ENCODE results near the gene TRIM5.

DNA sequence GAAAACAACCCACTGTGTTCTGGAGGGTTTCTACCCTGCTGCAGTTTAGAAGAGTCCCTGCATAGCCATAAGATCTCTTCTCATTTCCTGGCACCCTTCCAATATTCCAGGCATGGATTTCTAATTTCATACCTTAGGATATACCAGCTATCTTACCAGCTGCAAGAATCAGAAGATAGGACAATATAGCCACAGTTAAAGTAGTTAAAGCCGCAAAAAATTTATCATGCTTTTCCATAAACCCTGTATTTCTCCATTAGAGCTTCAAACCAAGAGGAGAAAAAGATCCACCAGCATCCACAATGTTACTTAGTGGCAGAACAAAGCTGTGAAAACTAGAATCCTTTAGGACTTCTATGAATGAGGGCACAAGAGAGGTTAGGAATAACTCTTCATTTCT, 42.8 kb upstream of the TRIM5 start:
- TF ChIP-seq TAF1 (IDR thresholded peaks at IDR 0.05; ENCODE audit: borderline replicate concordance, low read depth, low read length) (no peak), RCOR1 (conservative IDR thresholded peaks at IDR 0.05; ENCODE audit: low read depth, low read length) (no peak)
- TF ChIP-seq, protein P1, sequence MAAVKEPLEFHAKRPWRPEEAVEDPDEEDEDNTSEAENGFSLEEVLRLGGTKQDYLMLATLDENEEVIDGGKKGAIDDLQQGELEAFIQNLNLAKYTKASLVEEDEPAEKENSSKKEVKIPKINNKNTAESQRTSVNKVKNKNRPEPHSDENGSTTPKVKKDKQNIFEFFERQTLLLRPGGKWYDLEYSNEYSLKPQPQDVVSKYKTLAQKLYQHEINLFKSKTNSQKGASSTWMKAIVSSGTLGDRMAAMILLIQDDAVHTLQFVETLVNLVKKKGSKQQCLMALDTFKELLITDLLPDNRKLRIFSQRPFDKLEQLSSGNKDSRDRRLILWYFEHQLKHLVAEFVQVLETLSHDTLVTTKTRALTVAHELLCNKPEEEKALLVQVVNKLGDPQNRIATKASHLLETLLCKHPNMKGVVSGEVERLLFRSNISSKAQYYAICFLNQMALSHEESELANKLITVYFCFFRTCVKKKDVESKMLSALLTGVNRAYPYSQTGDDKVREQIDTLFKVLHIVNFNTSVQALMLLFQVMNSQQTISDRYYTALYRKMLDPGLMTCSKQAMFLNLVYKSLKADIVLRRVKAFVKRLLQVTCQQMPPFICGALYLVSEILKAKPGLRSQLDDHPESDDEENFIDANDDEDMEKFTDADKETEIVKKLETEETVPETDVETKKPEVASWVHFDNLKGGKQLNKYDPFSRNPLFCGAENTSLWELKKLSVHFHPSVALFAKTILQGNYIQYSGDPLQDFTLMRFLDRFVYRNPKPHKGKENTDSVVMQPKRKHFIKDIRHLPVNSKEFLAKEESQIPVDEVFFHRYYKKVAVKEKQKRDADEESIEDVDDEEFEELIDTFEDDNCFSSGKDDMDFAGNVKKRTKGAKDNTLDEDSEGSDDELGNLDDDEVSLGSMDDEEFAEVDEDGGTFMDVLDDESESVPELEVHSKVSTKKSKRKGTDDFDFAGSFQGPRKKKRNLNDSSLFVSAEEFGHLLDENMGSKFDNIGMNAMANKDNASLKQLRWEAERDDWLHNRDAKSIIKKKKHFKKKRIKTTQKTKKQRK (IDR thresholded peaks at IDR 0.05; ENCODE audit: low read depth, low read length) = no peak
- TF ChIP-seq, protein P2, sequence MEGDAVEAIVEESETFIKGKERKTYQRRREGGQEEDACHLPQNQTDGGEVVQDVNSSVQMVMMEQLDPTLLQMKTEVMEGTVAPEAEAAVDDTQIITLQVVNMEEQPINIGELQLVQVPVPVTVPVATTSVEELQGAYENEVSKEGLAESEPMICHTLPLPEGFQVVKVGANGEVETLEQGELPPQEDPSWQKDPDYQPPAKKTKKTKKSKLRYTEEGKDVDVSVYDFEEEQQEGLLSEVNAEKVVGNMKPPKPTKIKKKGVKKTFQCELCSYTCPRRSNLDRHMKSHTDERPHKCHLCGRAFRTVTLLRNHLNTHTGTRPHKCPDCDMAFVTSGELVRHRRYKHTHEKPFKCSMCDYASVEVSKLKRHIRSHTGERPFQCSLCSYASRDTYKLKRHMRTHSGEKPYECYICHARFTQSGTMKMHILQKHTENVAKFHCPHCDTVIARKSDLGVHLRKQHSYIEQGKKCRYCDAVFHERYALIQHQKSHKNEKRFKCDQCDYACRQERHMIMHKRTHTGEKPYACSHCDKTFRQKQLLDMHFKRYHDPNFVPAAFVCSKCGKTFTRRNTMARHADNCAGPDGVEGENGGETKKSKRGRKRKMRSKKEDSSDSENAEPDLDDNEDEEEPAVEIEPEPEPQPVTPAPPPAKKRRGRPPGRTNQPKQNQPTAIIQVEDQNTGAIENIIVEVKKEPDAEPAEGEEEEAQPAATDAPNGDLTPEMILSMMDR (IDR thresholded peaks at IDR 0.05 in 2 of 3, conservative IDR thresholded peaks at IDR 0.05 in 1 of 3; ENCODE audit: control insufficient read depth in 2 of 3, extremely low read depth in 1 of 3, insufficient read depth in 1 of 3, low read depth in 3 of 3, low read length in 3 of 3) = no peak
